Kidney (tissue), 14 donors: ENCODE data around the gene CDX2. TPM values are rescaled to one million over a fixed set of nuclear protein-coding genes. Genes with fewer than 3 reads are reported as not detected.

ENCODE experiments used
- DNase-seq, 5 donors: peaks; one replicate each; pipeline ENCODE4 v3.0.0-alpha.2; 2013 to 2020
- FAIRE-seq: peaks from 2 replicates; lab custom pipeline; 2012; peaks lifted over from hg19 to GRCh38; lab: Jason Lieb, UNC
- H3K27ac ChIP-seq, 2 donors: one replicate each; pipeline ENCODE4 v1.7.0; 2013; ENCODE audit warnings: low read depth in 2 of 2, low read length in 2 of 2, inconsistent platforms in 1 of 2
- H3K27me3 ChIP-seq: one replicate; pipeline ENCODE4 v1.7.1; 2013; ENCODE audit warnings: low read length, inconsistent platforms; ENCODE audit not compliant: control insufficient read depth, insufficient read depth
- H3K36me3 ChIP-seq, 3 donors: one replicate each; pipeline versions ENCODE4 v1.7.0 to v1.7.1; 2013; ENCODE audit warnings: low read length in 3 of 3, control low read depth in 1 of 3, inconsistent platforms in 1 of 3; ENCODE audit not compliant: insufficient read depth in 3 of 3, control insufficient read depth in 2 of 3
- H3K4me1 ChIP-seq, 3 donors: one replicate each; pipeline versions ENCODE4 v1.7.0 to v1.7.1; 2013; ENCODE audit warnings: low read length in 3 of 3, inconsistent platforms in 1 of 3, low read depth in 1 of 3; ENCODE audit not compliant: control insufficient read depth in 2 of 3, insufficient read depth in 2 of 3
- H3K4me3 ChIP-seq, 3 donors: one replicate each; pipeline versions ENCODE4 v1.7.0 to v1.8.1; 2013; ENCODE audit warnings: low read length in 3 of 3, control low read depth in 1 of 3, inconsistent platforms in 1 of 3
- H3K9ac ChIP-seq, 3 donors: one replicate each; pipeline versions ENCODE4 v1.7.0 to v1.7.1; 2013; ENCODE audit warnings: low read length in 3 of 3, control low read depth in 1 of 3, inconsistent platforms in 1 of 3
- H3K9me3 ChIP-seq, 3 donors: one replicate each; pipeline versions ENCODE4 v1.7.0 to v1.7.1; 2013; ENCODE audit warnings: low read length in 3 of 3, control low read depth in 1 of 3, inconsistent platforms in 1 of 3; ENCODE audit not compliant: control insufficient read depth in 2 of 3, insufficient read depth in 1 of 3
- CTCF ChIP-seq: IDR thresholded peaks from 3 replicates; pipeline ENCODE4 v1.5.1; 2012; ENCODE audit warnings: mild to moderate bottlenecking, moderate library complexity, borderline replicate concordance; ENCODE audit not compliant: insufficient read depth; ENCODE audit errors: extremely low read depth
- intact Hi-C: fragments of 100-400 bp; cut with DNase I; formaldehyde crosslinking; loops from one replicate; pipeline ENCODE4 v1.11.1; 2022
- polyA plus RNA-seq: library from polyadenylated mRNA; stranded (reverse); fragments of 350-450 nt; fragmentation: Illumina TruSeq; extraction: RNeasy Lipid Tissue Mini Kit (QIAGEN cat#74804); gene quantifications from one replicate; pipeline ENCODE4 v1.2.3, GENCODE V29; 2014; ENCODE audit warnings: low read depth, low replicate concordance; ENCODE audit not compliant: insufficient read depth
- total RNA-seq: library from RNA; stranded (reverse); fragmentation: NEBNext Ultra II Directional; extraction: Animal tissue kit (Norgen Biotek cat#: 25700); gene quantifications from one replicate; pipeline ENCODE4 v1.2.1, GENCODE V29; 2021
- donor health status: control.
- donor health status: control.
- donor health status: control.
- donor health status: control.
- donor health status: control.
- donor health status: DM: yes; HTN: yes; CAD: no.
- donor health status: Normal renal cell carcinoma (clear cell type).

The CDX2 gene
- total and polyA plus RNA-seq, 2 donors from 2014 or later, result not detected

GRCh38 chr13:27927444-27928352 is 41.4 kb downstream of the CDX2 start:
- Histone ChIP-seq H3K36me3 (no peaks in the 10 kb centered on the region), H3K4me3 (no peak overlapping the region), H3K9me3 (no peaks in the 10 kb centered on the region), H3K4me1 (no peaks in the 10 kb centered on the region), H3K27me3 (peaks cover 56% of the 10 kb centered on the region), H3K9ac (no peak overlapping the region), H3K27ac (no peak overlapping the region)
- DNase-seq (peak in 1 of 5 donors; percentile 73), FAIRE-seq (no peak)
- intact Hi-C loops, result no loop called here
- no peak for TF ChIP-seq CTCF

GRCh38 chr13:27926644-27927434 is 42.3 kb downstream of the CDX2 start:
- DNase-seq, result no peak
- H3K9ac ChIP-seq, result no peak overlapping the region
- peaks cover 65% of the 10 kb centered on the region for H3K27me3 ChIP-seq
- no peak overlapping the region for H3K27ac ChIP-seq
- H3K4me3 ChIP-seq, result no peak overlapping the region
- no peaks in the 10 kb centered on the region for H3K4me1 ChIP-seq
- no peaks in the 10 kb centered on the region for H3K36me3 ChIP-seq
- TF ChIP-seq CTCF, result no peak
- intact Hi-C loops, result no loop called here
- no peak for FAIRE-seq
- H3K9me3 ChIP-seq, result no peaks in the 10 kb centered on the region

DNA sequence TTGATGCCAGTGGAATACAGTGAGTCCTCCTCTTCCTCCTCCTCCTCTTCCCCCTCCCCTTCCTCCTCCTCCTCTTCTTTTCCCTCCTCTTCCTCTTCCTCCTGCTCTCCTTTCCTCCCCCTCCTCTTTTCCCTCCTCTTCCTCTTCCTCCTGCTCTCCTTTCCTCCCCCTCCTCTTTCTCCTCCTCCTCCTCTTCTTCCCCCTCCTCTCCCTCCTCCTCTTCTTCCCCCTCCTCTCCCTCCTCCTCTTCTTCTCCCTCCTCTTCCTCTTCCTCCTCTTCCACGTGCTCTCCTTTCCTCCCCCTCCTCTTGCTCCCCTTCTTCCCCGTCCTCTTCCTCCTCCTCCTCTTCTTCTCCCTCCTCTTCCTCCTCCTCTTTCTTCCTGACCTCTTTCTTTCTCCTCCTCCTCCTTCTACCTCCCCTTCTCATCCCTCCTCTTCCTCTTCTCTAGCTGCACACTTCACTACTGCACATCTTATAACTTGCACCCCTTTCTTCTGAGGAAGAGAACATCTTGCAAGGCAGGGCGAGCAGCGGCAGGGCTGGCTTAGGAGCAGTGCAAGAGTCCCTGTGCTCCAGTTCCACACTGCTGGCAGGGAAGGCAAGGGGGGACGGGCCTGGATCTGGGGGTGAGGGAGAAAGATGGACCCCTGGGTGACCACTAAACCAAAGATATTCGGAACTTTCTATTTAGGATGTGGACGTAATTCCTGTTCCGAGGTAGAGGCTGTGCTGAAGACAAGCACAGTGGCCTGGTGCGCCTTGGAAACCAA is 43.7 kb downstream of the CDX2 start:
- FAIRE-seq (no peak), DNase-seq (no peak)
- H3K9ac ChIP-seq, result no peak overlapping the region
- peaks cover 0 to 6% (median 0%) of the 10 kb centered on the region in 3 donors for H3K4me1 ChIP-seq
- no peaks in the 10 kb centered on the region for H3K36me3 ChIP-seq
- H3K4me3 ChIP-seq, result no peak overlapping the region
- peaks cover 68% of the 10 kb centered on the region for H3K27me3 ChIP-seq
- TF ChIP-seq CTCF, result no peak
- no peaks in the 10 kb centered on the region for H3K9me3 ChIP-seq
- intact Hi-C loops, result no loop called here
- H3K27ac ChIP-seq, result no peak overlapping the region
